NCI-H2196 treated with DMSO at 0.1 percent for 48 hours (cell line): Measurements from ENCODE around the gene NUDT22.
A peak's percentile ranks its signal among the peaks of the same experiment; 100 is the strongest.

Source experiments
- DNase-seq: peaks from one replicate; lab custom pipeline; 2025; ENCODE audit not compliant: unreplicated experiment; lab: John Stamatoyannopoulos, UW

The NUDT22 gene

GRCh38 chr11:64226507-64227051 is 505 bp downstream of the NUDT22 start:
- no peak for DNase-seq

GRCh38 chr11:64227405-64227956 is 1.4 kb downstream of the NUDT22 start:
- DNase-seq, result no peak

- DNase-seq, result no peak
Measured at GRCh38 chr11:64229090-64229743, 3.1 kb downstream of the NUDT22 start.

- no peak for DNase-seq
Measured at GRCh38 chr11:64229744-64230170, 3.7 kb downstream of the NUDT22 start.

- peak; percentile 80 for DNase-seq
Measured at GRCh38 chr11:64230171-64230984, 4.3 kb downstream of the NUDT22 start, which contains the start of gene DNAJC4. DNAJC4 (plus strand) TSS chr11:64230548; CDS start chr11:64230855, 307 bp downstream.

GRCh38 chr11:64230985-64231365 is 4.9 kb downstream of the NUDT22 start:
- DNase-seq, result no peak

- no peak for DNase-seq
Measured at GRCh38 chr11:64231546-64231945, 5.5 kb downstream of the NUDT22 start.

GRCh38 chr11:64232182-64232966 is 6.3 kb downstream of the NUDT22 start:
- DNase-seq, result no peak

- DNase-seq, result no peak
Measured at GRCh38 chr11:64232967-64233315, 6.9 kb downstream of the NUDT22 start.

GRCh38 chr11:64233913-64234586 is 8.0 kb downstream of the NUDT22 start, which contains the start of gene VEGFB:
VEGFB (plus strand) TSS chr11:64234584; CDS start chr11:64234834, 250 bp downstream.
- no peak for DNase-seq

- no peak for DNase-seq
Measured at GRCh38 chr11:64234647-64235379, 8.7 kb downstream of the NUDT22 start.

- DNase-seq, result no peak
Measured at GRCh38 chr11:64235437-64236161, 9.5 kb downstream of the NUDT22 start.

GRCh38 chr11:64237484-64237951 is 11.4 kb downstream of the NUDT22 start:
- DNase-seq, result peak; percentile 95

- no peak for DNase-seq
Measured at GRCh38 chr11:64238076-64238475, 12.0 kb downstream of the NUDT22 start.

GRCh38 chr11:64238999-64239398 is 12.9 kb downstream of the NUDT22 start:
- no peak for DNase-seq

GRCh38 chr11:64239662-64240434 is 13.8 kb downstream of the NUDT22 start:
- DNase-seq, result no peak

GRCh38 chr11:64240435-64241240 is 14.6 kb downstream of the NUDT22 start, which contains the start of gene FKBP2:
FKBP2 (plus strand) TSS chr11:64241095; CDS start chr11:64242388, 1,293 bp downstream.
- peak; percentile 95 for DNase-seq
